GM18861 (cell line): ENCODE measurements around the gene MRPL58.

Experiments
- ATAC-seq: cut with Tn5 transposase; IDR thresholded peaks from one replicate; pipeline ENCODE4 v1.9.1; 2021; ENCODE audit not compliant: unreplicated experiment

Gene MRPL58

DNA sequence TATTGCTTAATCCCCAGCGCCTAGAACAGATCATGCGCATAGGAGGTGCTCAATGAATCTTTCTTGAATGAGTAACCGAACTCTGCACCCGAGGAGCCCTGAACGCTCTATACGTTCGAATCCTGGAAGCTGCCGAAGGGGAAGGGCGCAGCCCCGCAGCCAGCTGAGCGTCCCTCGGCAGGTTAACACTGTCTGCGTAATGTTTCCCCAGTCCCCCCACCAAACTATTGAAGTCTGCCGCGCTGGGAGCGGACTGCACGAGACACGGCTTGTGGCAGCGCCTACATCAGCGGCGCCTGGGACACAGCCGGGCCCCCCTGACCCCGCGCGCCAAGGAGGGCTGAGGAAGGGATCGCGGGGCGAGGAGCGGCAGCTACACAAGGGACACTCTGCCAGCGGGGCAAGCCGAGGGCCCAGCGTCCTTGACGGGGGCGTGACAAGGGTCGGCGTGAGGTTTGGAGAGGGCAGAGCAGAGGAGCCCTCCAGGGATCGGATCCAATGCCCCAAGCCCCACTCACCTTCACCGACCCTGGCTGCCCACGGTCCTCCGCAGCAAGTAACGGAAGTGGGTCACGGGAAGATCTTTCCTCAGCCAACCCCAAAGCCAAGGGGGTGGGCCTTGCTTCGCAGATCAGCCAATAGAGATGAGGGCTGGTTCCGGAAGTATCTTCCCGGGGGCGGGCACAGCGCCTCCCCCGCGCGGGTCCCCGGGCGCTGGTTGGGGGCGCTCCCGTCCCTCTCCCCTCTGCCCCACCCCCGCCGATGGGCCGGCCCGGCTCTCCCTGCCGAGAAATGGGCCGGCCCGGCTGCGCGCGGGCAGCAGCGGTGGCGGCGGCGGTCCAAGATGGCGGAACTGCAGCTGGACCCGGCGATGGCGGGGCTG lies 34.2 kb downstream of the MRPL58 start, which contains the start of the genes ATP5PD and KCTD2:
Gene ATP5PD (minus strand): TSS at position 563 of the 883 bp plus-strand sequence. CDS start 4,319 bp downstream, outside the sequence.
Gene KCTD2 (plus strand): TSS at position 819 of the 883 bp plus-strand sequence. CDS start 26 bp downstream, at position 845.
- ATAC-seq: peak; percentile 91

DNA sequence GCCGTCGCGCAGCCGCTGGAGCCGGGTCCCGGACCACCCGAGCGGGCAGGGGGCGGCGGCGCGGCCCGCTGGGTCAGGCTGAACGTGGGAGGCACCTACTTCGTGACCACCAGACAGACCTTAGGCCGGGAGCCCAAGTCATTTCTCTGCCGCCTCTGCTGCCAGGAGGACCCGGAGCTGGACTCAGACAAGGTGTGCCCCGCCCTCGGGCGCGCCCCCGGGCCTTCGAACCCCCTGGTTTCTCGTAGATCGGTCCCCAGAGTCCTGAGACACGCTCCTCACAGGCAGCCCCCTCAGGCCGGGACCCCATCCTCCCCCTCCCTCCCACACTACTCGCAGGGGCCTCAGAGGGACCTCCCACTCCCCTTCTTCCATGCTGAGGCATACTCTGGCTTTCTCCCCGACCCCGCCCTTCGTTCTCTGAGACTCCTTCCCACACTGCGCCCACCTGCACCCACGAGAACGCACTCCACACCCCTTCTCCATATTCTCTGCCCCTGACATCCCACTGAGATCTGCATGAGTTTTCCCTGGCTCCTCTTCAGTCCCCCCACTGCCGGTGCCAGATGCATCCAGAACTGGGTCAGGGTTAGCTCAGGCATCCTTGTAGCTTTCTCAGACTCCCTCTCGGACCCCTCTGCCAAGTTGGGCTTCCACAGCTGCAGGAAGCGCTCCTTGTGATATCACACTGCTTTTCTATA lies 35.1 kb downstream of the MRPL58 start:
- ATAC-seq: peak; percentile 10

DNA sequence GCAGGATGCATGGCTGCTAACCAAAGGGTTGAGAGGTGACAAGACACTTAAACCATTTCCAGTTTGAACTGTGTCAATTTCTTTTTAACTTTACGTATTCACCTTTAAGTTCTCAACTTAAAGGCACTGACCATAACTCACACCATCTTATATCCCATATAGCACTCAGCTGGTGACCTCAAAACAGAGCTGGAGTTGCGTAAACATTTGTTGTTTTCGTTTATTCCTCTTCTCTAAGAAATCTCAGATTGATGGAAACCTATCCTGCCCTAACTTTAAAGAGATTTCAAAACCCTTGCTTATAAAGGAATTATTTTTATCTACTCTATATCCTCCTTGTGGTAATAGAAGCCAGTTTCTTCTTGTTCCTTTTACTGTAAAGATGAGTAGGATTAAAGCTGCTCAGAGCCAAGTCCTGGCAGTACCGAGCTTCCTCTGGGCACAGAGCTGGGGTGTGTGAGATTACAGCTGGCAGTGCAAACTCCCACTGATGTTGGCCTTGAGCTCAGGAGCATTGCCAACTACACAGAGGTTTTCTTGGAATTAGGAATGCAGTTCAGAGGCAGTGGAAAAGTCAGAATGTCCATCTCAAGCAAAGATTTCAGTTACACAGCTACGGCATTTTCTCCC lies 35.9 kb downstream of the MRPL58 start:
- ATAC-seq: no peak

DNA sequence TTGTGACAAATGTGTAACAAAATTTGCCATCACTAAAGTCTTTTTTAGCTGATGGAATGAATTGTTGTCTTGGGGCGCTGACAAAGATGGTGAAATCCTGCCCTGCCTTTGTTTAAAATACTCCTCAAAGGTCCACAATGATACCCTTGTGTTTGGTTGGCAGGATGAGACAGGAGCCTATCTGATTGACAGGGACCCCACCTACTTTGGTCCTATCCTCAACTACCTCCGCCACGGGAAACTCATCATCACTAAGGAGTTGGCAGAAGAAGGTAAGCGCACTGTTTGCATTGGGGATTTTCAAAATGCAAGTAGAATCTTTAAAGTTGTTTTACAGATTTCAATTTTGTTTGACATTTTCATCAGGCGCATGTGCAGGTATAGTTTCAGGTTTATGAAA lies 36.6 kb downstream of the MRPL58 start:
- no peak for ATAC-seq

DNA sequence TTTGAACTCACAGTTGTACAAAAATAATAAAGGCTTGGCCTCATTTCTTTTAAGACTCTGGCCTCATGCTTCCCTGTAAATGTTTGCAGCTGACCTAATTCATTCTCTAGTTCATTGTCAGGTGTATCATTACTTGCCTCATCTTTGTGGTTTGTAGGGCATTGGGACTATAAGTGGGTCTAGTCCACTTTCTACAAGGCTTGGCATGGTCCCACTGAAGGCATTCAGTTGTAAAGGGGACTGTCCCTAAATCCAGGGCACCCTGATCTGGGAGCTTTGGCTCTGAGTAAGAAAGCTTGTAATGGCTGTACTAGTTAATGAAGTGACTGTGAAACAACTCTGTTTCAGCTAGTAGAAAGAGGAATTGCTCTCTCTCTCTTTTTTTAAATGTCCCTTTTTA lies 37.2 kb downstream of the MRPL58 start:
- ATAC-seq: no peak

DNA sequence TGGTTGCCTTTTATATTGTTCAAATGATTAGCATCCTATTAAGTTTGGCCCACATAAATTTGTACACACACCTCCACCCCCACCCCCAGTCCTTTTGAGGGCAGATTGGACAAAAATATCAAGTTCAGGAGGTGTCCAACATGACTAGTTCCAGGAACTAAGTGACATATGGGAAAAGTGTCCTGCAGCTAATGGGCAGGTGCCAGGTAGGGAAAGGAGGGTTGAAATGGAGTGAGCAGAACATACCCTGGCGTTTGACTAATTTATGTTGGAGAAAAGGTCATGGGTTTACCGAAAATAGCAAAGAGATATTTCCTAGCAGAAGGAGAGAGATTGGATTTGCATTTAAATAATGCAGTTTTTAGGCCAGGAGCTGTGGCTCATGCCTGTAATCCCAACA lies 39.5 kb downstream of the MRPL58 start:
- ATAC-seq: no peak

DNA sequence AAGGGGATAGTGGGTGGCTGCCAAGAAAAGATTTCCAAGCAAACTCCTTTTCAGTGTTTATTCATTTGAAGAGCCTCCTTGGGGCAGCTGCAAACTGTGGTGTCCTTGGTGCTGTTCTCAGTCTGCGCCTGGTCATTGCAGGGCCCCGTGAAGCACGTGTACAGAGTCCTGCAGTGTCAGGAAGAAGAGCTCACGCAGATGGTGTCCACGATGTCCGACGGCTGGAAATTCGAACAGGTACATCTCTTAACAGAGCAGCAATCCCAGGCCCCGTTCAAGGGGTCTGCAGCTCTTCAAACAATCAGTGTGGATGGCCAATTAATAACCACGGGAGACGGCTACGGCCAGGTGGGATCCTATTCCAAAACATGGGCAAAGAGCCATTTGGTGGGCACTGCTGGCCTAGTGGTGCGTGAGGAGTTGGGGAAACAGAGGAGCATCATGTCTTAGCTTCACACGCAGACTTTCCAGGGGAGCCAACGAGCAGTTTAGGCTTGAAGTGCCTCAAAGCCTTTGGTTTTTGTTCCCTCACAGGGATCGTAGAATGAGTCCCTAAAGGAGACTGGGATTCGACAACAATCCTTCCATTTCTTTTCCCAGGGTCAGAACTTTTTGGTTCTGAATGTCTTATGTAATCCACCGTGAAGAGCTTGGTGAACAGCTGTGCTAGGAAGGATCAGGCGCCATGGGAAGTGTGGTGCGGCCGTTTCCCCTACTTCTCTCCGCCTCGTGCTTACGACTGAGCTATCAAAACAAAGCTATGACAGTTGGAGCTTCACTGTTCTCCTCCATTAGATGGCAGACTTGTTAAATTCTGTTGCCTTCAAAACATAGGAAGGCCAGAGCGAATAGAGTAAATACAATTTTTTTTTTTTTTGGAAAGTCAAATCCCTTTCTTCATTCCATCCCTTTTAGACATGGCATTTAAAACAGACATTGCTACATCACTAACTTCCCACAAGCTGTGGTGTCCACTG lies 47.2 kb downstream of the MRPL58 start:
- no peak for ATAC-seq

DNA sequence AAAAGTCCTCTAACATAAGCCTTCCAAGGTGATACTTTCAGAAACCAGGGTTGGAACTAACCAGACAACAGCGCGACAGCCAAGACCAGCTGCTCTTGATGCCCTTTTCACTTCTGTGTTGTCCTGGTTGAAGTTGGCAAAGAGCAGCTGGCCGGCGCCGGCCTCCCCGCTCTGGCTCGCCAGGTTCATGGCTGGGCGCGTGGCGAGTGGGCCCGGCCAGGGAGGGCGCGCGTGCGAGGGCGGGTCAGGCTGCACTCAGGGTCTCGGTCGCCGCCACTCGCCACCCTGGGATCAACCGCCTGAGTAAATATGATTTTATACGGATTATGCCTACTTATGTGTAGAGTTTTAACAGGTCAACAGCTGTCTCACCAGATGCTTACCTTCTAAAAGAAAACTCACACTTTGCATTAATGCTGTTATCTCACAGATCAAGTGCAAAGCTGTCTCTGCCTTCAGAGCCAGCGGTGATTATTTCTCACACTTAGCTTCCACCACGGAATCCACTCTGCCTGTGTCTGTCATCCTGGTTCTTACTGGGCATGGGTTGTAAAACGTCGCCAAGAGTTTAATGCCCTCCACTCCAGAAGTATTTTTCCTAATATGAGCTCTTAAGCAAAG lies 48.1 kb downstream of the MRPL58 start:
- ATAC-seq: no peak

DNA sequence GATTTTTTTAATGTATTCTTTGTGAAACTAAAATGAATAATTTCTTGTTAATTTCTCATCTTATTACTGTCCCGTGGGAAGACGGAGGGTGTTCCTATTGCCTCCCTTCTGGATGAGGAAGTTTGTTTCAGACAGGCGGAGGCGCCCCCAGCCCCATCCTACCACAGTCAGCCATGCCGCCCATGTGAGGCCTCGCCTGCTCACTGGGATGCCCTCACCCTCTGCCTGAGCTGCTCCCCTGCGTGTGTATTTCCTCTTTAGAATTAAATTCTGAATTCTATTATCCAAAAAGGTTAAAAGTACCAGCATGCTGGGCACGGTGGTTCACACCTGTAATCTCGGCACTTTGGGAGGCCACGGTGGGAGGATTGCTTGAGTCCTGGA lies 48.6 kb downstream of the MRPL58 start:
- no peak for ATAC-seq

DNA sequence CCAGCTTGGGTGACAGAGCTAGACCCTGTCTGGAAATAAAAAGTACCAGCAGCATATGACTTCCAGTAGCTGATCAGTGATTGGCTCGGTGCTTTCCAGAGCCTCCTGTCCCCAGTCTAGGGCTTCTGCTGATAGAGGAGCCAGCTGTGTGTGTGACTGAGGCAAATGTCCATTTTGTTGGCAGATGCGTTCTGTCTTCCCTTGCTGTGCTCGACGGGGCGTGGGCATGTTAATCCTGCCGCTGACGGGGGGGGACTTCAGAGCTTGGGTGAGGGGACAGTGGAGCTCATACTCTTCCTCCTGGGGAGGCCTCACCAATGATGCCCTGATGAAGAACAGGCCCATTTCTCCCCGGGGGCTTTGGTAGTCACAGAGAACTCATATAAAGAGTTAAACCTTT lies 49.1 kb downstream of the MRPL58 start:
- no peak for ATAC-seq

DNA sequence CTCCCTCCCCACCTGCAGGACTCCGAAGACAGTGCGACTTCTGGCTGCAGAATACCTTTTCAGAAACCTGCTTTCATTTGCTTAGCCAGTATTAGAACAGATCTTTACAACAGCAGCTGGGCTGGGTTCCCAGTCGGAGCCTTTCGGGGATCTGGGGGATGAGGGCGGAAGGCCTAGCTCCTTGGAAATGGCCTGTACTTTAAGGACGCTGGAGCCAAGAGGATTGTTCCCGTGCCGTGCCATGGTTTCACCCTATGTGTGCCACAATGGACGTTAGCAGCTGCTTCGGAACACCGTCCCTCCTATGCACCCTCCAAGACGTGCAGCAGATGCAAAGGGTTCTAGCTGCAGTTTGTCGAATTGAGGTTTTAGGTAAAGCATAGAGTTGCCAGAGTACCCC lies 50.7 kb downstream of the MRPL58 start:
- no peak for ATAC-seq

DNA sequence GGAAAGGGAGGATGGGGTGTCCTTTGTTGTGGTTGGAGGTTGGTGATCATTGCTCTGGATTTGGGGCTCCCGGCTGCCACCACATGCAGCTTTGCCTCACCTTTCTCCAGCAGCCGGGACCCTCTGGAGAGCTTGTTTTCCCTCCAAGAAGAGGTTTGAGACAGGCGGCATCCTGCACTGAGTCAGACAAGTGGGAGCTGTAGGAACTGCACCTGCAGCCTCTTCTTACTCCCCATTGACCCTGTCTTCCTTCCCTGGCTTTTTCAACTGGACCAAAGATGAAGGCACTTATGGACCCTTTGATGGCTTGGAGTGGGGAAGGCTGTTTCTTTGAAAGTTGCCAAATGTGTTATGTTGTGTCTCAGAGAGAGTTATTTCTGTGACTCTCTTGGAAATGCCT lies 51.2 kb downstream of the MRPL58 start:
- no peak for ATAC-seq

DNA sequence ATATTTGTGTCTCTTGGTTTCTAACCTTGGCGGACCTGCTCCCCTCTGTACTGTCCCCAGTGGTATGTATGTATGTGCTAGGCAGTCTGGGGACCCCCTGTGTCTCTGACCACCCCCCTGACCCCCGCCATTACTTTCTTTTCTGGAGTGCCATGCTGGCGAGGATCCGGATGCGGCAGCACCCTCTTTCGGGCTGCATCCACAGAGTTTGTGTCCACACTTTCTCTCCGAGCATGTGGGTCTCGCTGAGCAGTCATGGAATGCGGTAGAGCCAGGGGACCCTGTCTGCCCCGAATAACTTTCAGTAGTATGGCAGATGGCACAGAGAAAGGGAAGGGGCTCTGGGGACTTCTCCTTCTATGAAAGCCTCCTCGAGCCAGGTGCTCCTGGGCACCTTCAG lies 51.6 kb downstream of the MRPL58 start:
- no peak for ATAC-seq

DNA sequence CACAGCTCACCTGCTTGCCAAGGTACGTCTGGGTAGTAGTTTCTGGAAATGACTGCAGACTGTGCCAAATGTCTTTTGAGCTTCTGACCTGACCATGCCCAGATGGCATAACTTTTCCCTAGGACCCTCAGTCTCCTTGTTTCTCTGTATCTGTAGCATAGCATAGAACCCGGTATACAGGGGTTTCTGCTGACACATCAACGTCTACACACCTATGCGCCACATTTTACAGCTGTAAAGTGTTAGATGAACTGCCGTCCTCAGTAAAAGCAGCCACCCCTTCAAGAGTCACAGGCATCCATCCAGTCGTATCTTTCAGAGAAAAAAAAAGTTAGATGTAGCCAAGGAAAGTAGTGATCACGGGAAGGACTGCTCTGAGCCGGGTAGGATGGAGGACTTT lies 52.0 kb downstream of the MRPL58 start:
- no peak for ATAC-seq

DNA sequence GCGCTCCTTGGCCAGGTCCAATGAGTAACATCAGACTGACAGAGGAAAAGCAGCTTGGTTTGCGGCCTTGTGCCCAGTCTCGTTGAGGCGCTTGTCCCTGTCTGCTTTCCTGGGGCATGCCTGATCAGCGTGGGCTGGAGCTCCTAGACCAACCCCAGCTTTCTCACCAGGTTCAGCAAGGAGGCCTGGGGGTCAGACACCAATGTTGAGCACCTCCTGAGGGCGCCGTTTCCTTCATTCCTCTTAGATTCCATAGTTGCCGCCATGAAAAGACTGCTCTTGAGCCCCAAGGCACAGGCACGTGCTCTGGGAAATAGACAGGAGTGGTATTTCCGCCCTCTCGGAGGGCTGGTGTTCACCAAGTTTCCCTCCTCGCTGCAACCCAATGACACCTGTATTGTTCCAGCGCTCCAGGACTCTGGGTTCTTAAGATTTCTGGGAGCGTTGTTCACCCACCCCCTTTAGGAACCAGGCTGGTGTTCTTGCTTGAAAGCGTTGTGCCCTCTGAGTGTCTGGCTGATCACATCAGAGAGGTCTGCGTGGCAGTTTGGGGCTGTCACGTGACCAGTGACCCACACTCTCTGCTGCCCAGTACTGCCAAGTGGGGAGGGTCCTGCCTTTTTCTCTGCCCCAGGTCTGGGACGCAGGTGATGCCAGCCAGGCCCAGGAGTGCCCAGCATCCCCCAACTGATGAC lies 52.5 kb downstream of the MRPL58 start:
- ATAC-seq: no peak

DNA sequence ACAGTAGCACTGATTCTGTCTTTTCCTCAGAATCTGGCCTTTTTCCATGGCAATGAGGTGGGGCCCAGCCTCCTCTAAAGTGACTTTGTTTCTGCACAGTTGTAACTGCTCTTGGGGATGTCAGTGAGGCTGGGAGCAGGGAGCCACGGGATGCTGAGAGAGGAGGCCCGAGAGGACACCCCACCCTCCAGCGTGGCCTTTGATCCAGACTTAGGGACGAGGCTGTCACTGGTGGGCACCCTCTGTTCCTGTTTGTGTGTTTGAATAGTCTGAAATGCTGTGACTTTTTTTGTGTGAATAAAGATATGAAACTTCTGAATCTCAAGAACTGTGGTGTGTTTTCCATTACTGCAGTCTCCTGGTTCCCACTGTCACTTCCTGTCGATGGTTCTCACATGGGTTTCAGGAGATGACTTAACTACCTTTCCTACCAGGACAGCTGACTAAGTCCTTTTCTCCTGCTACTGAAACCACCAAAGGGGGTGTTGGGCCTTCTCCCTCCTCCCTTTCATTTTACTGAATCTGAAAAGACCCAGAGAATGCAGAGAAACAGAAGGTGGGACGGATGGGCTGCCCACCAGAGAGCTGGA lies 53.2 kb downstream of the MRPL58 start:
- no peak for ATAC-seq

DNA sequence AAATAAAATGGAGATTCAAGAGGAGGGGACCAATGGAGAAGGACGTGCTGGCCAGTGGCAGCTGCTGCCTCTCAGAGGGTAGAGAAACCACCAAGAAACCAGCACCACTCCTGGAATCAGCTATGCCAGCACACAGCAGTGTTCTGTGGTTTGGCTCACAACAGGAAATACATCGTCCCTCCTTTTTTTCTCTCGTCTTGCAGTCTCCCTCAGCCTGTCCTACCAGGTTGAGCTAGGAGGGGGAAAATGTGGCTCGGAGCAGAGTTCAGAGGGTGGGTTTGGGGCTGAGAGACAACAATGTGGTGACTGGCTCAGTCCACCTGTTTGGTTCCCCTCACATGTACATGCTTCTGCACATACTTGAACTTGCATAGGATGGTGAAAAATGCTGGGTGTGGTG lies 55.4 kb downstream of the MRPL58 start:
- no peak for ATAC-seq

DNA sequence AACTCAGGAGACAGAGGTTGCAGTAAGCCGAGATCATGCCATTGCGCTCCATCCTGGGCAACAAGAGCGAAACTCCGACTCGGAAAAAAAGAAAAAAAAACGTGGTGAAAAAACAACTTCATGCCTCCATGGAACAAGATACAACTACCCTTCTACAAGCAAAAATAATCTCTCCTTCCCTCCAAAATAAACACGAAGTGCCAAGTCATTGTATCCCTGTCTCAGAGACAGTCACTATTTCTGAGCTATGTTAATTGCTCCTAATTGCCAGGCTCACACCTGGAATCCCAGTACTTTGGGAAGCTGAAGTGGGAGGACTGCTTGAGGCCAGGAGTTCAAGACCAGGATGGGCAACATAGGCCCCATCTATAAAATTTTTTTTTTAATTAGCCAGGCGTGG lies 56.3 kb downstream of the MRPL58 start:
- no peak for ATAC-seq

DNA sequence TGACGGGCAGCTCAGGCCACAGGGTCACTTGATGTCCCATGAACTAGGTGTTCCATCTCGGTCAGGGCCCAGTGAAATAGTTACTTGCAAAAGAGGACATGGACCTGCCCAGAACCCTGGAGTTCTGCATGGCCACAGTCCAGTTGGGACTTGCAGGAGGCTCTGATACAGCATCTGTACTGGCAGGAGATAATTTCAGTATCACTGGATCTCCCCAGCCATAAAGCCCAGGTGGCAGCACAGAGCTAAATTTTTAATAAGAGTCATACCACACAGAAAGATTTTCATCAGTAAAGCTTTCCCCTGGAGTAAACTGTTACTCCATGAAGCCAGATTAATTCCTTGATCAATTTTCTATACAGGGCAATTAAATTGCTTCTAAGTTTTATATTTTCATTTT lies 57.3 kb downstream of the MRPL58 start:
- no peak for ATAC-seq
